SIG-M5 treated with dmso at 0.1 percent for 504 hours (cell line): ENCODE results near the gene GAGE12E.
"Not testable (repeated sequence)": the region's sequence is repeated elsewhere in the genome, so short reads cannot be mapped to it uniquely, and the experiment has no call there.

Source experiments
- DNase-seq: peaks from one replicate; lab custom pipeline; 2025; ENCODE audit not compliant: unreplicated experiment; lab: John Stamatoyannopoulos, UW

GAGE12E gene

GRCh38 chrX:49550989-49551388 lies at the start of gene GAGE12E:
GAGE12E (plus strand) TSS chrX:49551289; CDS start chrX:49552444, 1,155 bp downstream.
- not testable (repeated sequence) for DNase-seq

GRCh38 chrX:49531877-49532276 lies 19.2 kb upstream of the GAGE12E start, which contains the start of gene GAGE12C:
GAGE12C (plus strand) TSS chrX:49532177; CDS start chrX:49533332, 1,155 bp downstream.
- DNase-seq: not testable (repeated sequence)

GRCh38 chrX:49541433-49541832 lies 9.7 kb upstream of the GAGE12E start, which contains the start of gene GAGE12D:
GAGE12D (plus strand) TSS chrX:49541733; CDS start chrX:49542888, 1,155 bp downstream.
- DNase-seq: not testable (repeated sequence)

GRCh38 chrX:49560542-49560941 lies 9.5 kb downstream of the GAGE12E start, which contains the start of gene GAGE12F:
GAGE12F (plus strand) TSS chrX:49560842; CDS start chrX:49561997, 1,155 bp downstream.
- DNase-seq: not testable (repeated sequence)

GRCh38 chrX:49568728-49569127 lies 17.6 kb downstream of the GAGE12E start:
- DNase-seq: not testable (repeated sequence)

GRCh38 chrX:49569152-49569551 lies 18.1 kb downstream of the GAGE12E start:
- DNase-seq: not testable (repeated sequence)

GRCh38 chrX:49570100-49570499 lies 19.0 kb downstream of the GAGE12E start, which contains the start of gene GAGE12G:
GAGE12G (plus strand) TSS chrX:49570400; CDS start chrX:49571555, 1,155 bp downstream.
- DNase-seq: not testable (repeated sequence)

- not testable (repeated sequence) for DNase-seq
Observed at GRCh38 chrX:49579649-49580048, 28.6 kb downstream of the GAGE12E start, which contains the start of gene GAGE12H. GAGE12H (plus strand) TSS chrX:49579949; CDS start chrX:49581104, 1,155 bp downstream.

GRCh38 chrX:49589196-49589595 lies 38.1 kb downstream of the GAGE12E start, which contains the start of gene GAGE2A:
GAGE2A (plus strand) TSS chrX:49589496; CDS start chrX:49590651, 1,155 bp downstream.
- DNase-seq: not testable (repeated sequence)

GRCh38 chrX:49589769-49590478 lies 38.8 kb downstream of the GAGE12E start:
- not testable (repeated sequence) for DNase-seq

GRCh38 chrX:49590488-49590887 lies 39.4 kb downstream of the GAGE12E start:
- not testable (repeated sequence) for DNase-seq

GRCh38 chrX:49598720-49599119 lies 47.6 kb downstream of the GAGE12E start, which contains the start of gene GAGE1:
GAGE1 (plus strand) TSS chrX:49599020; CDS start chrX:49600175, 1,155 bp downstream.
- not testable (repeated sequence) for DNase-seq
